RWPE1 (cell line): Measurements from ENCODE around the gene RACK1.

ENCODE experiments used
- CTCF ChIA-PET: fragments of 350-600 bp; sonication (Branson Sonifier 250); formaldehyde crosslinking; extraction: SDS; loops from one replicate; lab custom pipeline; 2021; lab: Yijun Ruan, JAX
- POLR2A ChIA-PET: fragments of 400-600 bp; formaldehyde crosslinking; extraction: SDS; loops from one replicate; lab custom pipeline; 2020; ENCODE audit warnings: antibody characterized with exemption; ENCODE audit not compliant: low non-redundant PET; lab: Yijun Ruan, JAX
- DNase-seq: peaks from one replicate; pipeline ENCODE4 v3.0.0; 2012; ENCODE audit warnings: low spot score
- H3K27ac ChIP-seq: fragments of 450-650 bp; 2 replicates; pipeline ENCODE4 v1.5.1; 2017
- TF ChIP-seq, protein P1 (sequence below): fragments of 450-650 bp; conservative IDR thresholded peaks from 2 replicates; pipeline ENCODE4 v1.5.1; 2017; ENCODE audit warnings: low read depth, mild to moderate bottlenecking

Gene RACK1

GRCh38 chr5:181224390-181225229, 19.1 kb downstream of the RACK1 start:
- peak overlapping the region; percentile 98 for H3K27ac ChIP-seq
- no peak for DNase-seq
- ChIA-PET POLR2A (interaction anchor here (1.4 to 2.8 kb wide), 3 partner anchors 8 to 19 kb away, joined by 3 to 16 read pairs (median 6); partner anchors contain the start of gene RACK1), CTCF (no interaction called here)
- TF ChIP-seq, protein P1, sequence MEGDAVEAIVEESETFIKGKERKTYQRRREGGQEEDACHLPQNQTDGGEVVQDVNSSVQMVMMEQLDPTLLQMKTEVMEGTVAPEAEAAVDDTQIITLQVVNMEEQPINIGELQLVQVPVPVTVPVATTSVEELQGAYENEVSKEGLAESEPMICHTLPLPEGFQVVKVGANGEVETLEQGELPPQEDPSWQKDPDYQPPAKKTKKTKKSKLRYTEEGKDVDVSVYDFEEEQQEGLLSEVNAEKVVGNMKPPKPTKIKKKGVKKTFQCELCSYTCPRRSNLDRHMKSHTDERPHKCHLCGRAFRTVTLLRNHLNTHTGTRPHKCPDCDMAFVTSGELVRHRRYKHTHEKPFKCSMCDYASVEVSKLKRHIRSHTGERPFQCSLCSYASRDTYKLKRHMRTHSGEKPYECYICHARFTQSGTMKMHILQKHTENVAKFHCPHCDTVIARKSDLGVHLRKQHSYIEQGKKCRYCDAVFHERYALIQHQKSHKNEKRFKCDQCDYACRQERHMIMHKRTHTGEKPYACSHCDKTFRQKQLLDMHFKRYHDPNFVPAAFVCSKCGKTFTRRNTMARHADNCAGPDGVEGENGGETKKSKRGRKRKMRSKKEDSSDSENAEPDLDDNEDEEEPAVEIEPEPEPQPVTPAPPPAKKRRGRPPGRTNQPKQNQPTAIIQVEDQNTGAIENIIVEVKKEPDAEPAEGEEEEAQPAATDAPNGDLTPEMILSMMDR: no peak

GRCh38 chr5:181223729-181224389, 19.8 kb downstream of the RACK1 start:
- CTCF ChIA-PET: no interaction called here

GRCh38 chr5:181223058-181223728, 20.5 kb downstream of the RACK1 start, which contains the start of gene TRIM41:
TSS of gene TRIM41 (plus strand) at chr5:181223281. CDS start at chr5:181224000, 719 bp downstream.
- TF ChIP-seq, protein P1: no peak
- H3K27ac ChIP-seq: peak within 1 kb of the TSS; percentile 98
- DNase-seq: peak; percentile 93

More at GRCh38 chr5:181223729-181224389, 19.8 kb downstream of the RACK1 start:
- POLR2A ChIA-PET: interaction anchor here (0.6 to 2.8 kb wide), 7 partner anchors 9 to 37 kb away, joined by 3 to 16 read pairs (median 3); partner anchors contain the start of gene RACK1
- DNase-seq: no peak
- H3K27ac ChIP-seq: peak overlapping the region; percentile 98
- TF ChIP-seq, protein P1: no peak

DNA sequence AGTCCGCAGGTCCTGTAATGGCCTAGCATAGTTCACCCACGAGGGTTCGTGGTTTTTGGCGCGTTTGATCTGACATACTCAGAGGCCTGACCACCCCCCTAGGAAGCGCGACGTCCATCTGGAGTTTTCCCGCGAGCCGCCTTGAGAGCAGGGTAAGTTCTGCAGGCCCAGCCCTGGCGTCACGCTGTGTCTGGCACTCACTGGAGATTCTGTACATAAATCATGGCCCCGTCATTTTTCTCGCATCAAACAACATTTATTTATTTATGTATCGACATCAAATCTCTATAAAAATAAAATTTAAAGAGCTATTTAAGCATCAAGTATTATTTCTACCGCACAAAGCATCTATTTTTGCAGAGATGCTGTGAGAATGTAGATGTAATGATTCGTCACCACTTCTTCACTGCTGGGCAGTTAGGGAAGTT, 21.1 kb downstream of the RACK1 start:
- CTCF ChIA-PET: interaction anchor here (0.7 kb wide), 1 partner anchor 38 kb away, joined by 3 read pairs; no protein-coding TSS in a partner anchor

More at GRCh38 chr5:181223058-181223728, 20.5 kb downstream of the RACK1 start, which contains the start of gene TRIM41:
- ChIA-PET CTCF (no interaction called here), POLR2A (interaction anchor here (0.6 to 2.8 kb wide), 7 partner anchors 10 to 36 kb away, joined by 3 to 16 read pairs (median 3); partner anchors contain the start of gene RACK1)

DNA sequence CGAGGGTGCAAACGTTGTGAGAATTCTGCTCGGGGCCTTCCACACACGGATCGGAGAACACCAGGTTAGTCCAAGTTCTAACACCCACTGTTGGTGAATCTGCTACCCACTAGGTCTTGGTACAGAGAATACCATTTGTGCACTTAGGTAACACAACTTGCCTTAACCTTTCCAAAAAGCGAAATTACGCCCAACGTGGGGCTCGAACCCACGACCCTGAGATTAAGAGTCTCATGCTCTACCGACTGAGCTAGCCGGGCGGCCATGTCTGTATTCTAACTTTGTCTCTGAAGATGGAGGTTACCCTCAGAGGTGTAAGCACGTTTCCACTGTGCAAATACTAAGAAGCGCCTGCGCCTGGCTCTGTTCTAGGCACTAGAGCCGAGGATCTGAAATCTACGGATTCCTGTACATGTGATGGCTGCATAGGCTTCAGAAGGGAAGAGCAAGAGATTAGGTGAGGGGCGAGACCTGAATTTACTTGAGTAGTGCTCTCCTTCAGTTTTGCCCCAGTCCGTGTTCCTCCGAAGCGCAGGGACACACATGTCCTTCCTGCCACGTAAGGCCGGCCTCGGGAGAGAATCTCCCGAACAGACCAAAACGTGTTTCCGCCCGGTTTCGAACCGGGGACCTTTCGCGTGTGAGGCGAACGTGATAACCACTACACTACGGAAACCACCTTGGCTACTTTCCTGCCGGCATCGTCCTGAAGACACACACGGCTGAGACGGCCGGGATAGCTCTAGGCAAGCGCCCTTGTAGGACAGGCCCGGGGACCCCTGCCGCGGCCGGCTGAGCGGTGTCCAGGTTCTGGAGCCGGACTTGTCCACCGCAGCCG, 21.7 kb downstream of the RACK1 start:
- POLR2A ChIA-PET: interaction anchor here (0.6 to 2.8 kb wide), 4 partner anchors 15 to 24 kb away, joined by 4 to 16 read pairs (median 6); partner anchors contain the start of genes RACK1 and TRIM7
- TF ChIP-seq, protein P1: no peak
- CTCF ChIA-PET: interaction anchor here (0.7 kb wide), 1 partner anchor 38 kb away, joined by 3 read pairs; no protein-coding TSS in a partner anchor
- H3K27ac ChIP-seq: peak overlapping the region; percentile 98
- DNase-seq: peak; percentile 75

More for the DNA sequence above, 21.1 kb downstream of the RACK1 start:
- TF ChIP-seq, protein P1: no peak
- peak overlapping the region; percentile 98 for H3K27ac ChIP-seq
- DNase-seq: no peak
- POLR2A ChIA-PET: interaction anchor here (0.6 to 2.8 kb wide), 4 partner anchors 15 to 23 kb away, joined by 4 to 16 read pairs (median 6); partner anchors contain the start of genes RACK1 and TRIM7
